ENCODE data around the gene TBX2.
"Not testable (repeated sequence)": the region's sequence is repeated elsewhere in the genome, so short reads cannot be mapped to it uniquely, and the experiment has no call there.

Gene TBX2

GRCh38 chr17:61447358-61447757 lies 47.7 kb downstream of the TBX2 start:
- DNase-seq (ENCODE audit: low read depth): no peak
- no peak for TF ChIP-seq CTCF (conservative IDR thresholded peaks at IDR 0.05; ENCODE audit: control insufficient read depth, insufficient read depth, low read depth, low read length)
- no peak overlapping the region for H3K4me3 ChIP-seq (ENCODE audit: control insufficient read depth, low read depth, low read length)

- no peak for DNase-seq (ENCODE audit: low read depth)
- no peak for TF ChIP-seq CTCF (conservative IDR thresholded peaks at IDR 0.05; ENCODE audit: control insufficient read depth, insufficient read depth, low read depth, low read length)
These were observed 48.4 kb downstream of the TBX2 start for GRCh38 chr17:61448042-61448441.

GRCh38 chr17:61449140-61449539 lies 49.5 kb downstream of the TBX2 start:
- DNase-seq (ENCODE audit: low read depth): not testable (repeated sequence)

More at GRCh38 chr17:61448042-61448441, 48.4 kb downstream of the TBX2 start:
- H3K4me3 ChIP-seq (ENCODE audit: control insufficient read depth, low read depth, low read length): no peak overlapping the region

DNA sequence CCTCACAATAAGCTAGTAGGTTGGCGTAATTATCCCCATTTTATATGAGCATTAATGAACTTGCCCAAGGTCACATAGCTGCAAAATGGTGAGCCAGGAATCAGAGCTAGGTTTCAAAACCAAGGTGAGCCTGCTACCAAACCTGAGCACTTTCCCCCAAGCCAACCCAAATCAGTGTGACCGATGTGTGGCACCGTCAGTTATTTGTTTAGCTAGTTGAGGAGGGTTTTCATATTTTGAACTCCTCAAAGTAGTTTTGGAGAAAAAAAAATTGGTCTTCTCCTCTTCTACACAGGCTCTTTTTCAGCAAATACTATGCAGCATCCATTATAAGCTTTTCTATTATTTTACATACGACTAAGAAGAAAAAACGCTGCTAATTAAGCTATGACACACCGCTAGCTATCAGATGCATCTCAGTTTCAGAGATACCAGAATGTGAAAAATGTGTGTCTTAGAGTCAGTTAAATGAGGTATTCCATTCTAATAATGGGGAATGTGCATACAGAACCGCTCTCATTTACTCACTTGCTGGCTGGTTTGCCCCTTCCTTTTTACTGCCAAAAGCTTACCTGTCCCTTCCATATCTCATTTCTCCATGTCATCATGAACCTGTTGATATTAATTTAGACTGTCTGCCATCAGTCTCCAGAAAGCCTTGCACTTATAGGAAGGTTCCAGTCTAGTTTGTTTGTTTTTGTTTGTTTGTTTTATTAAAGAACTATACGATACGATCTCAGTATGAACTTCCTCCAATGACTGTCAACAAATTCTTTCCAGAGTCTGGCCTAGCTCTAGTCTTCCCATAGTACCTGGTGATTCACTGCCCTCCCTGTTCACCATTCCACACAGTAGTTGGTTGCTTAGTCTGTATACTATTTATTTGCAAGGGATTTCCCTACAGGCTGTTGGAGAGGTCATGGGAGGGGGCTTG lies 50.3 kb downstream of the TBX2 start:
- no peak for DNase-seq (ENCODE audit: low read depth)
- no peak overlapping the region for H3K4me3 ChIP-seq (ENCODE audit: control insufficient read depth, low read depth, low read length)
- no peak for TF ChIP-seq CTCF (conservative IDR thresholded peaks at IDR 0.05; ENCODE audit: control insufficient read depth, insufficient read depth, low read depth, low read length)

More at GRCh38 chr17:61449140-61449539, 49.5 kb downstream of the TBX2 start:
- H3K4me3 ChIP-seq (ENCODE audit: control insufficient read depth, low read depth, low read length): not testable (repeated sequence)

GRCh38 chr17:61450641-61451537 lies 51.2 kb downstream of the TBX2 start:
- TF ChIP-seq CTCF (conservative IDR thresholded peaks at IDR 0.05; ENCODE audit: control insufficient read depth, insufficient read depth, low read depth, low read length): no peak
- no peak for DNase-seq (ENCODE audit: low read depth)
- no peak overlapping the region for H3K4me3 ChIP-seq (ENCODE audit: control insufficient read depth, low read depth, low read length)

DNA sequence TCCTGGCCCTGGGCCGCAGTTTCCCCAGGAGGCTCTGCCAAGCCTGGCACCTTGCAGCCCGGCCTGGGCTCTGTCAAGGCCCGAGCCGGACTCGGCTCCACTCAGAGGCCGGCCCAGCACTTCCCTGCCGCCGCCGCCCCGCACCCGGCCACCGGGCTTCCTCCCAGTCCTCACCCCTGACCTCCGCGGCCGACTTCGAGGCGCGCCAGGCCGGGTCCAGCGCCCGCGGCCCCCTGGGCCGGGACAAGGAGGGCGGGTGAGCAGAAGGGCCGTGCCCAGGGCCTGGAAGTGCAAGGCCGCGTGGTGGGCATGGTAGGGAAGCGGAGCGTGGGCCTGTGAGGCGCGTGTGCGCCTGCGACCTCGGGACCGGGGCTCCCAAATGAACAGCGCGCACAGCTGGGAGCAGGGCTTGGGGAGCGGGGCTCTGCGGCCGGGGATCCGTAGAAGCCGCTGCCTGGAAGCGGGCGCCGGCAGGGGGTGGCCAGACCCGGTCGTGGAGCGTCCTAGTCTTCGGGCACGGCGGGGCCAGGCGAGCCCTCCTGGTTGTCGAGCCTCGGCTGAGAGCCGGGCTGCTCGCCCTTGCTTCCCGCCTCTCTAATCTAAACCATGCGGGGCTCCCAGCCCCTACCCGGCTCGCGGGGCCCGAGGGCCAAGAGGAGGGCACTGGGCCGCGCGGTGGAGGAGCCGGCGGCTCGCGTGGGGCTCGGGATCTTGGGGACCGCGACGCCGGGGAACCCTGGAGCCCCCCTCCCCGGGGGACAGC lies 52.1 kb downstream of the TBX2 start:
- no peak for TF ChIP-seq CTCF (conservative IDR thresholded peaks at IDR 0.05; ENCODE audit: control insufficient read depth, insufficient read depth, low read depth, low read length)
- no peak overlapping the region for H3K4me3 ChIP-seq (ENCODE audit: control insufficient read depth, low read depth, low read length)
- no peak for DNase-seq (ENCODE audit: low read depth)
